Heart left ventricle (tissue), 13 donors: ENCODE data around the gene MVP.

ENCODE experiments used
- POLR2A ChIP-seq, 2 donors: fragments of 450-650 bp; IDR thresholded peaks; one replicate each; pipeline ENCODE4 v1.6.1; 2017; ENCODE audit warnings: antibody characterized with exemption in 2 of 2, mild to moderate bottlenecking in 2 of 2, moderate library complexity in 2 of 2
- TF ChIP-seq, protein P1 (sequence below), 12 donors: fragments of 200-600 bp; sonication (generic) in 4 of 12; IDR thresholded peaks; one replicate each; pipeline versions ENCODE4 v1.5.0 to v1.8.0; 2018 to 2022; ENCODE audit warnings: antibody characterized with exemption in 12 of 12, mild to moderate bottlenecking in 5 of 12
- donor health status: ischemic (EF 13 %, LVEDD 7.1; RV severe dilation, severe dysfunction).
- donor health status: DM: no; HTN: yes; CAD: no.
- donor health status: DM: no; HTN: no; CAD: no.
- donor health status: ischemic (EF 25% LVEDD 6.9; RV normal size, moderate dysfunction).
- donor health status: ischemic (EF 25% LVEDD 5.7; RV mildly dilated, moderate dysfunction).
- donor health status: ischemic (EF 35%, LVEDD 5.7; RV mildly dilated, moderate dysfunction).
- donor health status: nonischemic (EF 11% LVEDD 7.7; RV severe dilation, severe dysfunction).
- donor health status: DM: yes; HTN: yes; CAD: no.
- donor health status: PGD.
- donor health status: ischemic (EF 29% LVEDD 5.4; RV normal size, mild dysfunction).
- donor health status: nonischemic (EF 23%, LVEDD 6.1; RV moderate dilation, normal function).

DNA sequence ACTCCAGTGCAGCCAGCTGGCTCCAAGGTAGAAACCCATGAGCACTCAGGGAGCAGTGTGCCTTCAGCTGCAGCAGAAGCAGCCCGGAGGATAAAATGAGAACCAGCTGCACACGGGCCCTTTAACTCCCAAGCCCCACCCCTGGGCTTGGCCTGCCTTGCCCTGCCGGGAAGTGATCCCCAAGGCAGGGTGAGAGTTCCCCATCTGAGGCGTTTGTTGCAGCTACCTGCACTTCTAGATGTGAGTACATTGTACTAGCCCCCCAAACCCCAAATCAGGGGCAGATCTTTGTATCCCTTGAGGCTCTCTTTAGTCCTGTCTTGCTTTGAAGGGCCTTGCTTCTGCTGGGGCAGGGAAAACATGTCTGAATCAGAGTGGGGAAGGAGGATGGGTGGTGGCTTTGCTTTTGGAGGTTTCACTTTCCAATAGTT is at the start of gene MVP:
- peak in 1 of 2 donors; percentile 48 for TF ChIP-seq POLR2A (IDR thresholded peaks at IDR 0.05)
- TF ChIP-seq, protein P1, sequence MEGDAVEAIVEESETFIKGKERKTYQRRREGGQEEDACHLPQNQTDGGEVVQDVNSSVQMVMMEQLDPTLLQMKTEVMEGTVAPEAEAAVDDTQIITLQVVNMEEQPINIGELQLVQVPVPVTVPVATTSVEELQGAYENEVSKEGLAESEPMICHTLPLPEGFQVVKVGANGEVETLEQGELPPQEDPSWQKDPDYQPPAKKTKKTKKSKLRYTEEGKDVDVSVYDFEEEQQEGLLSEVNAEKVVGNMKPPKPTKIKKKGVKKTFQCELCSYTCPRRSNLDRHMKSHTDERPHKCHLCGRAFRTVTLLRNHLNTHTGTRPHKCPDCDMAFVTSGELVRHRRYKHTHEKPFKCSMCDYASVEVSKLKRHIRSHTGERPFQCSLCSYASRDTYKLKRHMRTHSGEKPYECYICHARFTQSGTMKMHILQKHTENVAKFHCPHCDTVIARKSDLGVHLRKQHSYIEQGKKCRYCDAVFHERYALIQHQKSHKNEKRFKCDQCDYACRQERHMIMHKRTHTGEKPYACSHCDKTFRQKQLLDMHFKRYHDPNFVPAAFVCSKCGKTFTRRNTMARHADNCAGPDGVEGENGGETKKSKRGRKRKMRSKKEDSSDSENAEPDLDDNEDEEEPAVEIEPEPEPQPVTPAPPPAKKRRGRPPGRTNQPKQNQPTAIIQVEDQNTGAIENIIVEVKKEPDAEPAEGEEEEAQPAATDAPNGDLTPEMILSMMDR (IDR thresholded peaks at IDR 0.05) = no peak
